Pulmonary artery endothelial cell (primary cell): ENCODE data around the gene RASGRP4. TPM values are rescaled to one million over a fixed set of nuclear protein-coding genes. Genes with fewer than 3 reads are reported as not detected.
"Not testable (repeated sequence)": the region's sequence is repeated elsewhere in the genome, so short reads cannot be mapped to it uniquely, and the experiment has no call there.

Experiments used
- DNase-seq: peaks from one replicate; pipeline ENCODE4 v3.0.0-alpha.2; 2011; ENCODE audit warnings: low read depth, low spot score
- total RNA-seq: library from RNA; depleted of rRNA; stranded (reverse); fragments of >200 nt; gene quantifications from 2 replicates; pipeline ENCODE4 v1.2.3, GENCODE V29; 2014

RASGRP4 gene
- total RNA-seq, 1 donor from 2014 or later, result not detected

DNA sequence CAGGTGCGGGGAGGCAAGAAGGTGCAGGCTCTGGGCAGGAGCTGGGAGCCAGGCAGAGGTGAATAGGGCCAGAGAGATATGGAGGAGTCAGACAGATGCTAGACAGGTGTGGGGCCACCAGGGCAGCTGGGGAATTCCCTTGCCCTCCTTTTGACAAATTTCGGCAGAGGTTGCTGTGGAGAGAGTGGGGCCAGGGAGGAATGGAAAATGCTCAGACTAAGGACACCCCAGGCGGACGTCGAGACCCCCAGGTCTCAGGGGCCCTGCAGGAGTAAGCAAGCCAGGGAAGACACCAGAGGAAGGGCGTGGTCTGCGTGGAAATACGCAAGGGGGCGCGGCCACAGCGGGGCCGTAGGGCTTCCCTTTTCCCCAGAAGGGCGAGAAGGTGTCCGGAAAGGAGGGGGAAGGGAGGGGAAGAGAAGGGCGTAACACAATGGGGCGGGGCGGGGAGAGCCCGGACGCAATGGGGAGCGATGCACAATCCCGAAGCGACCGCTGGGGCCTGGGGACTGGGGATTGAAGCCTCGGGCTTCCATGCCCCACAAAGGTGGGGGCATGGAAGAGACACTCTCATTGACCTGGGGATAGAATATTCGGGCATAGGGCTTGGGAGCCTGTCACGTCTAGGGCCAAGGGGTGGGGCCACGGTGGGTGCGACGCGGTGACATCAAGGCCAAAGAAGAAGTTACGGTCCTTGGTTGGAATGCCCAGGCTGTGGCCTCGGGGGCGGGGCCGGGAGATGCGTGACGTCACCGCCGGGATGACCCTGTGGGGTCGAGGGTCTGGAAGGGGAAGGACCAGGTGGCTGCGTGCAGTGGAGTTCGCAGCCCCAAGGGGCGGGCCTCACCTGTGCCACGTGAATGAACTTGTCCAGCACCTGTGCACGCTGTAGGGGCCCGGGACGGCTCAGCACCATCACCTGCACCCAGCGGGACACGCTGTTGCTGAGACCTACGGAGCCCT, 8.2 kb downstream of the RASGRP4 start:
- DNase-seq, result no peak

DNA sequence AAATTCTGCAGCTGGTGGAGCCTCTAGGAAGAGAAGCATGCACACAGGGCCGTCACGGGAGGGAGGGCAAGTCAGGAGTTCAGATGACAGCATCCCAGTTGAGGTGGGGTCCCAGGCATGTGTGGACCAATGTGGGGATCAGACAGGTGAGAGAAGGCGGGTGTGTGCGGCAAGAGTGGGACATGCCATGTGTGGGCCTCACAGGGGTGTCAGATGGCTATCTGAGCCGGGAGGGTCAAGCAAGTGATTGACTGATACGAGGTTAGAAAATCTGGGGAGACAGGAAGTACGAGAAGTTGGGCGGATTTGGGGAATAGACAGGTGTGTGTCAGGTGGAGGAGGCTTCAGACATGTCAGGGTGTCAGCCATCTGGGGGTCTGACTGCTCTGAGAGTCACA, 8.9 kb downstream of the RASGRP4 start:
- no peak for DNase-seq

DNA sequence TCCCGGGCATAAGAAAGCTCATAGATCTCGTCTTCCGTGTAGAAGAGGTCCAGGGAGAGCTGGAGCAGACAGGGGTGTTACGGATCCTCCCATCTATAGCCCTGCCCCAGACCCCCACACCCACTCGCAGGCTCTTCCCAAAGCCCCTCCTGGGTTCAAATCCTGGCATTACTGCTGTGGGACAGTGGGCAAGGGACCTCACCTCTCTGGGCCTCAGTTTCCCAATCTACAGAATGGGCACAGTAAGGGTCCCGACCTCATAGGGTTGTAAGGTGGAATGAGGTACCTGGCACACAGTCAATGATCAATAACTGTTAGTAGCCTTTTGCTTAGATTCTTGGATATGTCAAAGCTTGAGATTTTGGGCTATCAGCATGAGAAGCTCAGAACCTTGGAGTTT, 12.6 kb downstream of the RASGRP4 start:
- no peak for DNase-seq

DNA sequence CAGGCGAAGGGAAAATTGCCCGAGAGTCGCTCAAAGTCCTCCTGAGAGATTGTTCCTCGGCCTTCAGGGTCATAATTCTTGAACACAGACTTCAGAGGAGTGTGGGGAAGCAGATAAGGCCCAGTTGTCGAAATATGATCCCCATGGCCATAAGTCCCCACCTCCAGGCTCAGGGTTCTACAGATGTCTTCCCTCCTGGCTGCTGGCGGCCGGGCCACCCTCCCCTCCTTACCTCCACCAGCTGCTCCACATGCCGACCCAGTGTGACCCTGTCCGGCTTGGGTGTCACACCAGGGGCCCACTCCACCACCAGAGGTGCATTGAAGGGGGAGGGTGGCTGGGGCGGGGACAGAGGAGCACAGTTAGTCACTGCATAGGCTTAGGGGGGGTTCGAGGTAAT, 13.1 kb downstream of the RASGRP4 start:
- DNase-seq, result no peak

DNA sequence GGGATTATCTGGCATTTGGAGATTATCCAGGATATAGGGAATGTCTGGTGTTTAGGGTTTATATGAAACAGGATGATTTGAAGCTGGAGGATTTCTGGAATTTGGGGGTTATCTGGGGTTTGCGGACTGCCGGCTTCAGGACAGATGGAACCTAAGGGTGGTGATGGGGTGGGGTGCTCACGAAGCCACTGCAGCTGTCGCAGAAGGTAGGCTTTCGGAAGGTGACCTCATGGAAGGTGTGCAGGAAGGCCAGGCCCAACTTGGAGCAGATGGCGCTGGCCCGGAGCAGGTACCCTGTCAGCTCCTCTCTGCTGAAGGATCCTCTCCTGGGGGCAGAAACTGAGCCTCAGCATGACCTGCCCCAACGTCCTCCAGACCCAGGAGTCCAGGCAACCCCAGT, 13.5 kb downstream of the RASGRP4 start:
- no peak for DNase-seq

DNA sequence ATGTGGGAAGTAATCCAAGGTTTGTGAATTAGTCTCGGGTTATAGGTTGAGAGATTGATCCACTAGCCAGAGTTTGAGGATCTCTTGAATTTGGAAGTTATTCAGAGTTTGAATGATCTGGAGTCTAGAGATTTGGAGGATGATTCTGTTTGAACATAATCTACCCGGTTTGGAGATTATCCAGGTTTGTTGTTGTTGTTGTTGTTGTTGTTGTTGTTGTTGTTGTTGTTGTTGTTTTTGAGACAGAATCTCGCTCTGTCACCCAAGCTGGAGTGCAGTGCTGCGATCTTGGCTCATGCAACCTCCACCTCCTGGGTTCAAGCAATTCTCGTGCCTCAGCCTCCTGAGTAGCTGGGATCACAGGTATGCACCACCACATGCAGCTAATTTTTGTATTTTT, 14.1 kb downstream of the RASGRP4 start:
- not testable (repeated sequence) for DNase-seq

DNA sequence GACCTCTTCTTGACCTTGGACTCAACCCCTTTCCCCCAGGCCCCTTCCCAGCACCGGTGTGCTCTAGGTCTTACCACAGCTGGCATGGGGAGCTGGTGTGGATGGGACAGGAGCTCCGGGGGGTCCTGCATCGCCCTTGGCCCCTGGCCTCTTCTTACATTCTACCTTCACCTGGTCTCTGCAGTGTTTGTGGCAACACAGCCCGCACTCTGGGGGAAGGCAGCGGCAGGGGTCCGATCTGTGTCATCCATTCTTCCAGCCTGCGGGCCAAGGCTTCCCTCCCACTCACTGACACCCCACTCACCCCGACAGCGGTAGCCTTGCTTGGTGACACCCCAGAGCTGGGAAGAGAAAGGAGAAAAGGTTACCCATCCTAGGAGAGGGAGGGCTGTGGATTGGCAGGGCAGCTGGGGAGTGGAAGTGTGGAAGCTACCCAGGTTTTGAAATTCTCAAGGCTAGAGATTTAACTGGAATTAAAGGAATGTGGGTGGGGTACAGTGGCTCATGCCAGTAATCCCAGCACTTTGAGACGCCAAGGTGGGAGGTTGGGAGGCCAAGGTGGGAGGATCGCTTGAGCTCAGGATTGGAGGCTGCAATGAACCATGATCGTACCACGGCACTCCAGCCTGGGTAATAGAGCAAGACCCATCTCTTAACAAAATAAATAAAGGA, 14.8 kb downstream of the RASGRP4 start:
- DNase-seq, result no peak

DNA sequence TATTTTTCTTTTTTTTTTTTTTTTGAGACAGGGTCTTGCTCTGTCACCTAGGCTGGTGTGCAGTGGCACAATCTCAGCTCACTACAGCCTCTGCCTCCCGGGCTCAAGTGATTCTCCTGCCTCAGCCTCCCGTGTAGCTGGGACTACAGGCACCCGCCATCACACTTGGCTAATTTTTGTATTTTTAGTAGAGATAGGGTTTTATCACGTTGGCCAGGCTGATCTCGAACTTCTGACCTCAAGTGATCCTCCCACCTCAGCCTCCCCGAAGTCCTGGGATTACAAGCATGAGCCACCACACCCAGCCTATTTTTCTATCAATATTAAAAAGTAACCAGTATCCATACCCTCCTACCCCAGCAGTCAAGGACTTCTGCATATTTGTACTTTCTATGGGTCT, 15.6 kb downstream of the RASGRP4 start:
- not testable (repeated sequence) for DNase-seq

DNA sequence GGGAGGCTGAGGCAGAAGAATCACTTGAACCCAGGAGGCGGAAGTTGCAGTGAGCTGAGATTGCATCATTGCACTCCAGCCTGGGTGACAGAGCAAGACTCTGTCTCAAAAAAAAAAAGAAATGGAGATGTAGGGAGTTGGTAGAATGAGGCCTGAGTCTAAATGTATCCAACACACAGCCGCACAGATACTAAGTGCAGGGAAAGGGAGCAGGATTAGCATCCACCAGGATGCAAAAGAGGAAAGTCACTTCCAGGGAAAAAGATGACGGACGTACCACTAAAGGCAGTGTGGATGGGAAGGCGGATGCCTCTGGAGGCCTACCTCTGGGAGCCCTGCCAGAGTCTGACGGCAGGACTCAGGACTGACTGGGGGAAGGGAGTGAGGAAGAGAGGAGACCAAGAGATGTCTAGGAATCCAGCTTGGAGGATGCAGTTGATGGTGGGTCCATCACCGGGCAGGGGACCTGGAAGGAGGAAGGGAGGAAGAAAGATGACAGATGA, 16.3 kb downstream of the RASGRP4 start:
- no peak for DNase-seq

GRCh38 chr19:38405276-38405675, 20.7 kb downstream of the RASGRP4 start:
- DNase-seq, result no peak

GRCh38 chr19:38404858-38405257, 21.2 kb downstream of the RASGRP4 start:
- no peak for DNase-seq

DNA sequence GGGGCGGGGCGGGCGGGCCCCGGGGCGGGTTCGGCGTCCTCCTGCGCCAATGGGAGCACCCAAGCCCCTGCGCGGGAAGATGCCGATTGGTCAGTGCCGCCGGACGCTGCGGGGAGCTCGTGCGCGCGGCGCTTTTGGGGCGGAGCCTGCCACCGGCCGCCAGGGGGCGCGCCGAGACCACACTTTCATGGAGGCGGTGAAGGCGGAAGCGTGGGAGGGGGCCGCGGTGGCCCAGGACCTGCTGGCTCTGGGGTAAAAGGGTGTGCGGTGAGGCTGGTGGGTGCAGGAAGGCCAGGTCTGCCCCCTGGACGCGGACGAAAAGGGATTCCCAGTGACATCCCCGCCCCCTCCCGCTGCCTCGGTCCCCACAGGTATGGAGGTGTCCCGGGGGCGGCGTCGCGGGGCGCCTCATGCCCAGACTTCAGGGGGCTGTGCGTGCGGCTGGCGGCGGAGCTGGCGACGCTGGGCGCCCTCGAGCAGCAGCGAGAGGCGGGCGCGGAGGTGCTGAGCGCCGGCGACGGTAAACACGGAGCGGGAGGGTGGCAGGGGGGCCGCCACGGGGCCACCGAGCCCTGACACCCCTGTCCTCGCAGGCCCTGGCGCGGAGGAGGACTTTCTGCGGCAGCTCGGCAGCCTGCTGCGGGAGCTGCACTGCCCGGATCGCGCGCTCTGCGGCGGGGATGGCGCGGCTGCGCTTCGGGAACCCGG, 22.9 kb downstream of the RASGRP4 start, which contains the start of gene FAM98C:
TSS of gene FAM98C (plus strand) at position 127 of the 708 bp plus-strand sequence. CDS start at position 188, 61 bp downstream.
- DNase-seq, result peak; percentile 85

- no peak for DNase-seq
Observed at GRCh38 chr19:38402623-38402966, 23.4 kb downstream of the RASGRP4 start.

GRCh38 chr19:38401148-38401547, 24.9 kb downstream of the RASGRP4 start:
- DNase-seq, result peak; percentile 17

GRCh38 chr19:38400361-38400760, 25.7 kb downstream of the RASGRP4 start:
- DNase-seq, result no peak

GRCh38 chr19:38399537-38399936, 26.5 kb downstream of the RASGRP4 start:
- no peak for DNase-seq

DNA sequence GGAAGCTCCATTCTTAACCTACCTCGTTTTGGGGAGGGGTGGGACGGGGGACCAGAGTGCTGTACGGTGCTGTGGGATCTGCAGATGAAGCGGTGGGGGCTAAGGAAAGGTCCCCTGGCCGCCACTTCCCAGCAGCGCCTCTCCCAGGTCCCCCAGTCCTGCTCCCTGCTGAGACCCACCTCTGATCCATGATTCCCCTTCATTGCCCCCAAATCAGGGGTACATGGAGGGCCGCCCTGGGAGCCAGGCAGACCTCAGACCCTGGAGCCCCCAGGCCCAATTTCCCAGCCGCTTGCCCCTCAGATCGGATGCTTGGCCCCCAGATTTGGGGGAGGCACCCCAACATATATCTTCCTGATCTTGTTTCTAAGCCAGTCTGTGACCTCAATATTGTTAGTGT, 26.9 kb downstream of the RASGRP4 start:
- no peak for DNase-seq

DNA sequence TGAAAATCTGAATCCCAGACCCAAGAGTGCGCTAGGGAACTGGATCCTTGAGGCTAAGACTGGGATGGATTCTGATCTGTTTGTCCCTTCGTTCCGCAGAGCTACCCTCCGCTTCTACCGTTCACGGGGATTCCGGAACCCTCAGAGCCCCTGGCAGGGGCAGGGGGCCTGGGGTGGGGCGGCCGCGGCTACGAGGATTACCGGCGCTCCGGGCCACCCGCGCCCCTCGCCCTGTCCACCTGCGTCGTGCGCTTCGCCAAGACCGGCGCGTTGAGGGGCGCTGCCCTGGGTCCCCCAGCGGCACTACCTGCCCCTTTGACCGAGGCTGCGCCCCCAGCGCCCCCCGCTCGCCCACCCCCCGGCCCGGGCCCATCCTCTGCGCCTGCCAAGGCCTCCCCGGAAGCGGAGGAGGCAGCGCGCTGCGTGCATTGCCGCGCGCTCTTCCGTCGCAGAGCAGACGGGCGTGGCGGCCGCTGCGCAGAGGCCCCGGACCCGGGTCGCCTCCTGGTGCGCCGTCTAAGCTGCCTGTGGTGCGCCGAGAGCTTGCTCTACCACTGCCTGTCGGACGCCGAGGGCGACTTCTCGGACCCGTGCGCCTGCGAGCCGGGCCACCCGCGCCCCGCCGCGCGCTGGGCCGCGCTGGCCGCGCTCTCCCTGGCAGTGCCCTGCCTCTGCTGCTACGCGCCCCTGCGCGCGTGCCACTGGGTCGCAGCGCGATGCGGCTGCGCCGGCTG, 30.5 kb downstream of the RASGRP4 start:
- DNase-seq, result no peak

GRCh38 chr19:38394488-38394887, 31.5 kb downstream of the RASGRP4 start:
- no peak for DNase-seq

DNA sequence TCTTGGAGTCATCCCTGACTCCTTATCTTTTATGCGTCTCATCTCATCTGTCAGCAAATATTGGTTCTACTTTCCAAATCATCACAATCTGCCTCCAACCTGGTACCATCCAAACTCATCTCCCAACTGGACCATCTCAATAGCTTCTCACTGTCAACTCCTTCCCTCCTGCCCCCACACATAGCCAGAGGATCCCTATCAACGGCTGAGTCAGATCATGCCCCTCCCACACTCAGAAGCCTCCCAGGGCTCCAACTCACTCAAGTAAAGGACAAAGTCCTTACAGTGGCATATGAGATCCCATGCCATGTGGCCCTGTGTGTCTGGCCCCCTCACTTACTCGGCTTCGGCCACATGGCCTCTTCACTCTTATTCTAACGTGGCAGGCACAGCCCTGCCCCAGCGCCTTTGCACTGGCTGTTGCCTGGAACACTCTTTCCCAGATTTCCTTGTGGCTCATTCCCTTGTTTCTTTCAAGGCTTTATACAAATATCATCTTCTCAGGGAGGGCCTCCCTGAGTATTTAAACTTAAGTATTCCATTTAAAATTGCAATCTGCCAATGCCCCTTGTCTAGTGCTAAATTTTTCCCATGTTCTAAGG, 33.2 kb downstream of the RASGRP4 start:
- DNase-seq, result no peak
